NCI-H774 (cell line): ENCODE data around the gene MAGI3.
"Not testable (repeated sequence)": the region's sequence is repeated elsewhere in the genome, so short reads cannot be mapped to it uniquely, and the experiment has no call there.

ENCODE experiments used
- DNase-seq: peaks from one replicate; lab custom pipeline; 2025; lab: John Stamatoyannopoulos, UW

MAGI3 gene

DNA sequence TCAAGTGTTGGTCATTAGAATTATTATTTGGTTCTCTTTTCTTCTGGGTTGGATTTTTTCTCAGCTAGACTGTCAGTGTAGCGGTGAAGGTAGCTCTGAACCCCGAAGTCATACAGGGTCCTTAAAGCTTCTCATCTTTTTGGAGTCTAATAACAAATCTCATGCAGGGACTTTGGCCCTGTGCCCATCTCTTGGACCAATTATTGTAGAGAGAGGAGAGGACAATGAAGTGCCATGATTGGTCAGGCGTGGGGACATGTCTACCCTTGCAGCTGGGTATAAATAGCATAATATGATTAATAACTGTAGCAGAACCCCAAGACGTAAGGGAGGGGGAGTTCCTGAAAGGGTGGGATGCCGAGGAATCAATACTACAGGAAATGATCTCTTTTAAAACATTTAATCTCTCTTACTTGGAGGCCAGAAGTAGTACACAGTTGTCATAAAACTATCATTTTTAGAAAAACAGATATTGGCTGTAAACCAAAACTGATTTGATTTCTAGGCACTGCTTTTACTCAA lies 8.8 kb downstream of the MAGI3 start:
- DNase-seq: no peak

DNA sequence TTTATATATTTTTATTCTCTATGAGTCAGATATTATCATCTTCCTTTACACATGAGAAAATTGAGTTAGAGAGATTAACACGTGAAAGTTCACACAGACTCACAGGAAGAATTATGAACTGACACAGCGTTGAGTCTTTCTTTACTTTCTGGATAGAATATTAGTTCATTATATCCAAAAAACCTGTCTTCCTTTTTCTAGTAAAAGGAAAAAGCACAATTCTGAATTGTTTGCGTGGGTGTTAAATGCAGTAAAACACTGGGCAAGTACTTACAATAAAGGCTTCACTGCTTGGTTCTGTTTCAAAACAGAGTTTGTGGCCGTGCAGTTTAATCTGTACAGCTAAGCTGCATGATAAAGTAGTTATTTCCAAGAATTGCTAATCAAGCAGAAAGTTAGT lies 10.8 kb downstream of the MAGI3 start:
- no peak for DNase-seq

DNA sequence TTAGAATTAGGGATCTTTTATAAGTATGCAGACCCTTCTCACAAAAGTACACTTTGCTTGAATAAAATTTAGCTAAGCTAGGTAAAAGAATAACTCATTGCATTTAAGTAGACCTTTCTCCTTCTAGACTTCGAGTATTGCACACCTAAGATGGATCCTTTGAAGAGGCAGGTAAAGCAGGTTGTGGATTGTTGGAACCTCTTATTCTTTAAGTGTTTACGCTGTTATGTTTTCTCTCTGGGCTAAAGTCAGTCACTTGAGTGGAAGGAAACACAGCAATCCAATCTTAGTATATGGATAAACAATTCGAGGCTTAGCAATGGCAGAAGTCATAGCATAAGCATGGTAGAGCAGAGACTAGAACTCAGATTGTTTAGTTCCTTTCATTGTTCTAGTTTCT lies 11.4 kb downstream of the MAGI3 start:
- DNase-seq: no peak

DNA sequence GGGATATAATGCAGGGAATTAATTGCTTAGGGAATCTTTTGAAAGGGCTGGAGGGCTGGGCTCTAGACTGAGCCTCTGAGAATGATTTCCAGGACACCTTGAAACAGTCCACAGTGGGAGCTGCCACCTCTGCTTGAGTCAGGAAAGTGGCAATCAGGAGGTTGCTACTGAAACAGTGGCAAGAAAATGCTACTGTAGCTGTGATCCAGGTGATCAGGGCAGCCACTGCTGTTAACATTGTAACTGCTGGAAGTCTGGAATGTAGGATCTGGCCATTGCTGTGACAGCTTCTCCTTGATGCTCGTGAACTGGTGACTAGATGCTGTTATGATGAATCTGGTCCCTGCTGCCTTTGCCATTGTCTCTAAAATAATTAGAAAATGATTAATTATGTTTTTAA lies 12.8 kb downstream of the MAGI3 start:
- no peak for DNase-seq

DNA sequence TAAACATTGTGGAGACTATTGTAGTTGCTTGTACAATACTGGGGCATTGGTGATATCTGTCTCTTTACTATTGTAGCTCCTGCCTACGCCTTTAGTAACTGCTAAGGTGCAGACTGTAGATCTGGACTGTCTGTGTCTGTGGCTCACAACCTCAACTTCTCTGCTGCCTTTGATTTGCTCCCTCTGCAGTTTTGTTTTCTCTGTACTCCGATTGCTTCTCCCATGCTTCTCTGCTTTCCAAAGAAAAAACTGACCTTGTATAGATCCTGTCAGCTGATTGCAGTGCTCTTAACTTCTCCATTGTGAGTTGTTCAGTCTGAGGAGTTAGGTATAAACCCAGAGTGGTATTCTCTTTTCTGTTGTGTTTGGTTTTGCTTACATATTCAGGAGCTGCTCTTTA lies 15.3 kb downstream of the MAGI3 start:
- DNase-seq: no peak

DNA sequence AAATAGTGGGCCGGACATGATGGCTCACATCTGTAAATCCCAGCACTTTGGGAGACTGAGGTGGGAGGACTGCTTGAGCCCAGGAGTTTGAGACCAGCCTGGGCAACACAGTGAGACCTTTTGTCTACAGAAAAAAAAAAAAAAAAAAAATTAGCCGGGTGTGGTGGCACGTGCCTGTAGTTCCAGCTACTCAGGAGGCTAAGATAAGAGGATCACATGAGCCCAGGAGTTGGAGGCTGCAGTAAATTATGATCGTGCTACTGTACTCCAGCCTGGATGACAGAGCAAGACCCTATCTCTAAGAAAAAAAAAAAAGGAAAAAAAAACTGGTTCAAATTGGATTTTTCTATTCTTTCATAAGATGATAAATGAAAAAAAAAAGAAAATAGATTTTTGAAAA lies 15.8 kb downstream of the MAGI3 start:
- not testable (repeated sequence) for DNase-seq

DNA sequence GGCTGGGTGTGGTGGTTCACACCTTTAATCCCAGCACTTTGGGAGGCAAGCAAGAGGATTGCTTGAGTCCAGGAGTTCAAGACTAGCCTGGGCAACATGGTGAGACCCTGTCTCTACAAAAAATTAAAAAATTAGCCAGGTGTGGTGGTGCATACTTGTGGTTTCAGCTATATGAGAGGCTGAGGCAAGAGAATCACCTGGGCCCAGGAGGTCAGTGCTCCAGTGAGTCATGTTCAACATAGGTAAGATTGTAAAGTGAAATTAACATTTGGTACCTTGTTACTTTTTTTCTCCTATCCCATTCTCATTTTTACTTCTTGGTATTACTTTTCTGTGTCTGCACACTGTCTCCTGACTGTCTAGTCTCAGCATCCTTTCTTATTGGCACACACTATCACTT lies 19.0 kb downstream of the MAGI3 start:
- DNase-seq: no peak

DNA sequence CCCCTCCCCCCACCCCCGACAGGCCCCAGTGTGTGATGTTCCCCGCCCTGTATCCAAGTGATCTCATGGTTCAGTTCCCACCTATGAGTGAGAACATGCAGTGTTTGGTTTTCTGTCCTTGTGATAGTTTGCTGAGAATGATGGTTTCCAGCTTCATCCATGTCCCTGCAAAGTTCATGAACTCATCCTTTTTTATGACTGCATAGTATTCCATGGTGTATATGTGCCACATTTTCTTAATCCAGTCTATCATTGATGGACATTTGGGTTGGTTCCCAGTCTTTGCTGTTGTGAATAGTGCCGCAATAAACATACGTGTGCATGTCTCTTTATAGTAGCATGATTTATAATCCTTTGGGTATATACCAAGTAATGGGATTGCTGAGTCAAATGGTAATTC lies 21.7 kb downstream of the MAGI3 start:
- not testable (repeated sequence) for DNase-seq

DNA sequence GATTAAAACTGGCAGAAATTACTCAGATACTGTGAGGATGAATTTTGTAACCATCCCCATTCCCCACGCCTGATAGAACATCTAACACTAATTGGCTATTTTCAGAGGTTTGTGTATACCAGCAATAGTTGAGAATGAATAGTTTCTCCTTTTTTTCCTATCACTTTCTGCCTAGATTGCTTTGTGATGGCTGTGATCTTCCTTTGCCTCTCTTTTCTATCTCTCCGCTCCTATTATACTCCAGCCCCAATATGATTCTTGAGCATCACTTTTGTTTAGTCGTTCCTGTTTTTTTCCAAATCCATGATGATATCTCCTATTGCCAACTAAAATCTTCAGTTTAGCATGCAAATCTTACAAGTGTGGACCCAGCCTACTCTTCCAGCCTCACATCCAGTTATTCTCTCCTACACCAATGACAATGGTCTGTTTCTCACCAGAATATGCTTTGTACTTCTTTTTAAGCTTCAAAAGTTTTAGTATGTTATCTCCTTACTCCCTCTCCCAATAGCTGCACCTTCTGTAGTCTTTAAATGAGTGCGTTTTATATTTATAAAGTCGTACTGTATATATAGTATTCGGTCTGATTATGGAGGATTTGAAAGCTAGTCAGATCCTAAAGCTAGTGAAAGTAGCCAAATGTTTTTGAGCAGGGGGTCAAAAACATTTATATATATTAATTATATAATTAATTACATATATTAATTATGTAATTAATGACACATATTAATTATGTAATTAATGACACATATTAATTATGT lies 25.2 kb downstream of the MAGI3 start:
- no peak for DNase-seq

DNA sequence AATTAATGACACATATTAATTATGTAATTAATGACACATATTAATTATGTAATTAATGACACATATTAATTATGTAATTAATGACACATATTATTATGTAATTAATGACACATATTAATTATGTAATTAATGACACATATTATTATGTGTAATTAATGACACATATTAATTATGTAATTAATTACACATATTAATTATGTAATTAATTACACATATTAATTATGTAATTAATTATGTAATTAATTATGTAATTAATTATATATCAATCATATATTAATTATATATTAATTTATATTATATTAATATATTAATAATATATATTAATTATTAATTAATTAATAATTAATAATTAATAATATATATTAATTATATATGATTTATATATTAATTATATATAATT lies 25.8 kb downstream of the MAGI3 start:
- not testable (repeated sequence) for DNase-seq

DNA sequence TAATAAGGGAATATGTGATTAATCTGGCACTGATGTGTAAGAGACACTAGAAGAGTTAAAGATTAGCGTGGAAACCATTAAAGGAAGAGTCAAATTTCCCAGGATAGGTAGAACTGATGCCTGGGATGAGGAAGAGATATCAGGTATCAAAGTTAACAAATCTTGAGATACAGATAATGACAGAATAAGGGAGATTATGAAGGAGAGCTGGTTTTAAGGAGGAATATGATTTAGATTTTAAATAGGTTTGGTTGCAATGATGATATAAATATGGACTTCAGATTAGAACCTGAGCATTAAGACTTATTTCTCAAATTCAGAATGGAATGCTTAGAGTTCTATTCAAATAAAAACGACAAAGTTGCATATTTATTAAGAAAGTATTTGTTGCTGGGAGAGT lies 26.2 kb downstream of the MAGI3 start:
- DNase-seq: no peak

DNA sequence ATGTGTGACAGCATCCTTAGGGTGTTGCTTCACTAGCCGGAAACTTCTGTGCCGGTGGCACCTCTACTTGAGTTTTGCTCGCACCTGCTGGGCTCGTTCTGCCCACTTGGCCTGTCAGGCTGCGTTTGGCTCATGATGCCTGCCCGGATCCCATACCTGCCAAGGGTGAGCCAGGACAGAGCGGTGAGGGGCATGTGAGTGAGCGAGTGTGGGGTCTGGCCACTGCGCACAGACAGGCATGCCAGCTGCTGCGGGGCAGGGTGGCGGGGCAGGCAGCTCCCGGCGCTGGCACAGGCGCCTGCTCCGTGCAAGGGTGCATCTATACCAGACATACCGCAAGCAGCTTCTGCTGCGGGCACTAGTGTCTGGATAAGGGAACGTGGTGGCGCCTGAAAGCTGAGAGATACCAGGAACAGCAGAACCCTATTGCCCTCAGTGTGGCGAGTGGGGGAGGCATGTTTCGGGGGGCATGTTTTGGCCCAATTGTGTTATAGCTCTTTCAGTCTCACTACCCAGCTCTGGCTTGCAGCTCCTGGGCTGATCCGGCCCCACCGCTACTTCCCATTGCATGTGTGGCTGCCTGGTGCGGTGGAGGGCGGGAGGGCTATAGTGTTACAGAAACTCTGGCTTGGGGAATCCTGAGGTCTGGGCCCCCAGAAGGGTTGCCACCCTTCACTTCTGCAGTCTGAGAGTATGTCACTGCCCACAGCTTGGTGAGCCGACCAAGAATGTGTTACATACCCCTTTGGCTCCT lies 32.2 kb downstream of the MAGI3 start:
- no peak for DNase-seq

DNA sequence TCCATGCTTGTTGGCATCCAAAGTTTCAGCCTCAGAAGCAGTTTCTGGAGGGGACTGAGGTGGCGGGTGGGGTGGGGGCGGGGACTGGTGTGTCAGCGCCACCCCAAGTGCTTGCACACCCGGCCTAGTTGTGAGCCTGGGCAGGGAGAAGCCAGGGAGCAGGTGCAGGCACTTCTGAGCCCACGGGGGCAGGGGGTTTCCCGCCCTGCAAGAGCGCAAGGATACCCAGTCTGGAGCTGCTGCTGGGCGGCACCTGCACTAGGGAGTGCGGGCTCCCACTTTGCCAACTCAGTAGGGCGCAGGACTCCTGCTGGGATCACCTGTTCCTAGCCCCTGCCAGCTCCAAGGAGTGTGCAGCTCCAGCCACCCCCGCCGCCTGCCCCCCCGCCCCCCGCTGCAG lies 33.5 kb downstream of the MAGI3 start:
- no peak for DNase-seq

DNA sequence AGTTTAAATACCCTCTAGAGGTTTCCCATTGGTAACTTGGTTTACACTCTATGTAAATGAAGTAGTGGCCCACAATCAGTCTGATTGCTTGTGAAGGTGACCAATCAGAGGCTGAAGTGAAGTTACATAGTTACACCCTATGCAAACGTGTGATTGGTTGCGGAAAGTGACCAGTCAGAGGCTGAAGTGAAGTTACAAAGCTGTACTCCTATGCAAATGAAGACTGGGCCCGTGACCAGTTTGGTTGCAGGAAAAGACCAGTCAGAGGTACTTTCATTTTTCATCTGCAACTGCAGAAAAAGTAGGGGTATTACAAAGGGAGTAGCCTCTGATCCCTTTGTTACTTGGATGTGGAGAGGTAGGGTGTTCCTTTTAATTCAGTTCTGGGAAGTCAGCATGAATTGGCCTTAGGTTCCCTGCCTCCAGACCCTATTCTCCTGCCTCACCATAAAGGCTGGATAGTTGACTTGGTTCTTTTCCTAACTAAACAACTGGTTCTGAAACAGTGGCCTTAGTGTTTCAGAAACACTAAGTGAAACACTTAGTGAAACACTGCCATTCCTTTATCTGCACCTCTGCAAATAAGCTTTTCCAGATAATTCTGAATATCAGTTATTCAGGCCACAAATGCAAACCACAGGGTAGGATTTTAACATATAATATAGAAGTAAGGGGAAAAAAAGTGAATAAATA lies 39.3 kb downstream of the MAGI3 start:
- no peak for DNase-seq

DNA sequence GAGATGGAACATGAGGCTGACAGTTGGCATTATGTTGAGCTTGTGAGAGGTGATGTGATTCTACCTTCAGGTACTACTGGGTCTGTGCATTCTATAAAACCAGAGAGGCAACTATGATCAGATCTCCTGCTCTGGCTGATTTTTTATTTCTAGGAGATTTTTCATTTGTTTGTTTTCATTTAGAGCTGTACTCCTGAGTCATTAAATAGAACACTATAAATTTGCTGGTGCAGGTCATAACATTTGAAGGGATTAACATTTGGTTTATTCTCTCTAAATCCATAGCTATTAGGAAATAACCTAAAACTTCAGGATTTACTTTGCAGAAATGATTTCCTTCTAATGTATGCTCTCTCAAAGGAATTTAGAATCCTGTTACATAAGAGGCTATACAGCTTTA lies 42.9 kb downstream of the MAGI3 start:
- no peak for DNase-seq

DNA sequence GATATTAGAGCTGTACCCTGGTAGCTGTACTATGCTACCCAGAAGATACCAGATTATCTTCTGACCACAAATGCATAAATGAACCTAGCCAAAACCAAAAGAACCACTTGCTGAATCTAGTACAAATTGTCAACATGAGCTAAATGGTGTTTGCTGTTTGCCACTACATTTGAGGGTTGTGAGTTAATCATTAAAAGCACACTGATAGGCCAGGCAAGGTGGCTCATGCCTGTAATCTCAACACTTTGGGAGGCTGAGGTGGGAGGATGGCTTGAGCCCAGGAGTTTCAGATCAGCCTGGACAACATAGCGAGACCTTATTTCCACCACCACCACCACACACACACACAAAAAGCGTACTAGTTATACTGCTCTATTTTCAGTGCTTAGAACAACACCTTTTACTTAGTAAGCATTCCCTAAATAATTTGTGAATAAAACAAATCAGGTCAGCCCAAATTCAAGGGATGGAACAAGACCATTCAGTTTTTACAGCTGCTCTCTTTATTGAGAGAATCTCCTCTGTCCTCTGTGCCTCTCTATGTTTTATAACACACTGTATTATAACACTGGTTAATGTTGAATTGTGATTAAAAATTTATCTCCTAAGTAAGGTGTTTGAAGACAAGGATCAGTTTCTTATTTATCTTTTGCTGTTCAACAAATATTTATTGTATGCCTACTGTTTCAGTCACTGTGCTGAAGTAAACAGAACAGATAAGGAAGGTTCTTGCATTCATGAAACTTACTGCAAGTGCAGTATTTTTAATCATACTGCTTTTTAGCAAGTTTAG lies 44.0 kb downstream of the MAGI3 start:
- no peak for DNase-seq

DNA sequence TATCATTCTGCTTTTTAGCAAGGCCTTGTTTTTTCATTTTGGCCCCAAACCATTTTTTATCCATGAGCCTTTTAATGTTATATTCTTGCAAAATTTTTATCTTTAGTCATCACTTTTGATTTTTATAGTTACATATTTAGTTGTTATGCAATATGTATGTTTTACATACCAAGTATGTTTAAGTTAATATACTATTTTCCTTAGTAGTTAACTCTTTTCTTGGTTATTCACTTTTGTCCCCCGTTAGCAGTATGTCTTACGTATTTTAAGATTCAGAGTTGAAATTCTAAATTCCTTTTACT lies 44.5 kb downstream of the MAGI3 start:
- no peak for DNase-seq

DNA sequence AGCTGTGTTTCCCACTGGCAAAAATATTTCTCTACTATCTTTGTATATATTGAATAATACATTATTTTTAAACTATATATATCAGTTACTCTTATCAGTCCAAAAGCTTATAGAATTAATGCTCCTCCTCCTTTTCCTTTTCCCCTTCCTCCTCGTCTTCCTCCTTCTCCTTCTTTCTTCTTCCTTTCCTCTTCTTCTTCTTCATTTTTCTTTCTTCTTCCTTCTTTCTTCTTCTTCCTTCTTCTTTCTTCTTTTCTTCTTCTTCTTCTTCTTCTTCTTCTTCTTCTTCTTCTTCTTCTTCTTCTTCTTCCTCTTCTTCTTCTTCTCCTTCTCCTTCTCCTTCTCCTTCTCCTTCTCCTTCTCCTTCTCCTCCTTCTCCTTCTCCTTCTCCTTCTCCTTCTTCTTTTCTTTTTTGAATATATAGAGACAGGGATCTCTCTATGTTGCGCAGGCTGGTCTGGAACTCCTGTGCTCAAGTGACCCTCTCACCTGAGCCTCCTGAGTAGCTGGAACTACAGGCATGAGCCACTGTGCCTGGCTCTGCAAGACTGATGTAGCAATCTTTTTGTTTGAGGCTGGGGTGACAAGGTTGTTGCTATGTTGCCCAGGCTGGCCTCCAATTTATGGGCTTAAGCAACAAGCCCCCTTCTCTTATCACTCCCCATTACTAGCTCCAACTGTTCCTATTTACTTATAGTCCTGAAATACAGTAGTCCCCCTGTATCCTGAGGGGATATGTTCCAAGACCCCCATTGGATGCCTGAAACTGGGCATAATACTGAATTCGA lies 47.4 kb downstream of the MAGI3 start:
- no peak for DNase-seq

DNA sequence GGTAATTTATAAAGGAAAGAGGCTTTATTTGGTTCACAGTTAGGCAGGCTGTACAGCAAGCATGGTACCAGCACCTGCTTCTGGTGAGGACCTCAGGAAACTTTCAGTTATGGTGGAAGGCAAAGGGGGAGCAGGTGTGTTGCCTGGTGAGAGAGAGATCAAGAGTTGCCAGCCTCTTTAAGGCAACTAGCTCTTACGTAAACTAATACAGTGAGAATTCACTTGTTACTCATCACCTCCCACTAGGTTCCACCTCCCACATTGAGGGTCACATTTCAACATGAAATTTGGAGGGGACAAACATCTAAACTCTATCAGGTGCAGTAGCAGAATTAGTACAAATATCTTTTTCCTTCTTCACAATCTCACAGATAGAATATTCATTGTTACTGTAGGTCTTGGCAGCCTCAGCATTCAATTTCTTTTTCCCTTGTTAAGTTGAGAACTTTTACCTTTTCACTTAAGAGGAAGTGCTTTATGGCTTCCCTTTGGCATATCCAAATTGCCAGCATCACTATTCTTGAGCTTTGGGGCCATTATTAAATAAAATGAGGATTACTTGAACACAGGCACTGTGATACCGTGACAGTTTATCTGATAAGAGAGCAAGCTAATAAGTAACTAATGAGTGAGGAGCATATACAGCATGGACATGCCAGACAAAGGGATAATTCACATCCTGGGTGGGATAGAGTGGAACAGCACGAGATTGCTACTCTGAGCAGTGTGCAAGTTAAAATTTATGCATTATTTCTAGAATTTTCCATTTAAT lies 48.4 kb downstream of the MAGI3 start:
- DNase-seq: no peak

DNA sequence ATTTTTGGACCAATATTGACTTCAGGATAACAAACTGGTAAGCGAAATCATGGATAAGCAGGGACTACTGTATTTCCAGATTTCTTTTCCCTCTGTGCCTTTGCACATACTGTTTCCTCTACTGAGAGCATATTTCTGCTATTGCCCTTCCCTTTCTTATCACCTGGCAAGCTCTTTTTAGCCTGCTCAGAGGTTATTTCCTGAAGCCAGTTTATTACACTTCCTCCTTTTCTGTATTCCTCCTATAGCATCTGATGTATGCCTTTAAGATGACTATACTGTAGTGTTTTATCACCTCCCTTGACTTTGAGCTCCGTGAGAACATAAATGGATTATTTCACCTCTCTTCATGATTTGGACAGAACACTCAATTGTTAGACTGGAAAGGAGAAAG lies 49.0 kb downstream of the MAGI3 start:
- DNase-seq: no peak

DNA sequence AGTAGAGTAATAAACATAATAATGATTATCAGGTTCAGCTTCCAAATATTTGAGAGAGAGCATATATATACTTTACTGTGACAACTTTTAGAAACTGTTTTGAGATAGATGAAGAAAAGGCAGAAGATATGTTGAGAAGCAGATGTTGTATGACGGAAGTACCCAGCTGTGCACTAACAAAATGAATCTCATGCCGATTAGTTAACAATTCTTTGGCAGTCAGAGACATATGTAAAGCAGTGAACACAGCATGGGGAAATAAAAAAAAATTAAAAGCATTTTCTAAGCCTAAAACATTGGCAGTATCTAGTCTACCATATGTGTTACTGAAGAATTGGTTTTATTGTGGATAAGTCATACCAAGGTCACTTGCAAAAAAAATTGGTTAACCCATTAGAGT lies 51.8 kb downstream of the MAGI3 start:
- no peak for DNase-seq
